ENCODE measurements around the gene ACOT4. TPM values are rescaled to one million over a fixed set of nuclear protein-coding genes. Genes with fewer than 3 reads are reported as not detected.
"Not testable (repeated sequence)": the region's sequence is repeated elsewhere in the genome, so short reads cannot be mapped to it uniquely, and the experiment has no call there.

ACOT4 gene
- total RNA-seq, 2 donors from 2014 or later, result 1.4 to 3.1 TPM

DNA sequence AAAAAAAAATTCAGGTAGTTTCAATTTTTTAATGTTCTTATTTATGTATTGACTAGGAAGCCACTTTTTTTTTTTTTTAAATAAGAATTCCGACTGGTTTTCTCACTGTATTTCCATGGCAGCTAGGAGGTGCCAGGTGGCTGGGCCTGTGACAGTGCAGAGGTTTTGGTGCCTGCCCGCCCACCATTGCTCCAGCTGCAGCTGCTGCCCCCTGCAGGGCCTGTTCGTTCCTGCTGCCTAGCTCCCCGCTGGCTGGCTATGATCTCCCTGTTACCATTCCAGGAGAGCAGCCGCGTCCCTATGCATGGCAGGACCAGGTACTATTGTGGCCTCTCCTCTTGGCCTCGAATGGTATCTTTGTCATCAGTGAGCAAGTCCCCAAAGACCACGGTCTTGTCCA is 20.8 kb upstream of the ACOT4 start:
- H3K27ac Mint-ChIP-seq, H3K9me3 Mint-ChIP-seq: not testable (repeated sequence)
- ATAC-seq, result peak; percentile 37 to 61
- DNase-seq (ENCODE audit: low spot score in 2 of 2), result peak; percentile 62 to 70
- peaks cover 25 to 31% of the 10 kb centered on the region in 2 donors for H3K36me3 Mint-ChIP-seq

DNA sequence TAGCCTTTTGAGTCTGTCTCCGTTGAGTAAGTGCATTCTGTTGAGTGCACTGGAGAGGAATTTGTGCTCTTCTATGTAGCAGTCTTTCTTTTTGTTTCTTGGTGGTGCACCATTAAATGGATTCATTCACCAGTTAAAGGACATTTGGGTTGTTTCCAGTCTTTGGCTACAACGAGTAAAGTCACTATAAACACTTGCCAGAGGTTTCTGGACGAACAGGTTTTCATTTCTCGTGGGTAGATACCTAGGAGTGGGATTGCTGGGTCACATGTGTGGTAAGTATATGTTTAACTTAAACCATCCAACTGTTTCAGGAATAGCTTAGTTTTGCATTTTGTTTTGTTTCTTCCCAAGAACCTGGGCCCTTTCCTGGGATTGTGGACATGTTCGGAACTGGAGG is 18.6 kb upstream of the ACOT4 start:
- not testable (repeated sequence) for H3K27ac Mint-ChIP-seq; H3K9me3 Mint-ChIP-seq; ATAC-seq; DNase-seq (ENCODE audit: low spot score in 2 of 2)
- H3K36me3 Mint-ChIP-seq, result peaks cover 12 to 19% of the 10 kb centered on the region in 2 donors

DNA sequence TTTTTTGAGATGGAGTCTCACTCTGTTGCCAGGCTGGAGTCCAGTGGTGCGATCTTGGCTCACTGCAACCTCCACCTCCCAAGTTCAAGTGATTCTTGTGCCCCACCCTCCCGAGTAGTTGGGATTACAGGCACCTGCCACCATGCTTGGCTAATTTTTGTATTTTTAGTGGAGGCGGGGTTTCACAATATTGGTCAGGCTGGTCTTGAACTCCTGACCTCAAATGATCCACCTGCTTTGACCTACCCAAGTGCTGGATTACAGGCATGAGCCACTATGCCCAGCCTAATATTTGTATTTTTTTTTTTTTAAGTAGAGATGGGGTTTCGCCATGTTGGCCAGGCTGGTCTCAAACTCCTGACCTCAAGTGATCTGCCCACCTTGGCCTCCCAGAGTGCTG is 17.9 kb upstream of the ACOT4 start:
- not testable (repeated sequence) for DNase-seq (ENCODE audit: low spot score in 2 of 2); ATAC-seq; H3K27ac Mint-ChIP-seq; H3K9me3 Mint-ChIP-seq
- peaks cover 6 to 12% of the 10 kb centered on the region in 2 donors for H3K36me3 Mint-ChIP-seq

DNA sequence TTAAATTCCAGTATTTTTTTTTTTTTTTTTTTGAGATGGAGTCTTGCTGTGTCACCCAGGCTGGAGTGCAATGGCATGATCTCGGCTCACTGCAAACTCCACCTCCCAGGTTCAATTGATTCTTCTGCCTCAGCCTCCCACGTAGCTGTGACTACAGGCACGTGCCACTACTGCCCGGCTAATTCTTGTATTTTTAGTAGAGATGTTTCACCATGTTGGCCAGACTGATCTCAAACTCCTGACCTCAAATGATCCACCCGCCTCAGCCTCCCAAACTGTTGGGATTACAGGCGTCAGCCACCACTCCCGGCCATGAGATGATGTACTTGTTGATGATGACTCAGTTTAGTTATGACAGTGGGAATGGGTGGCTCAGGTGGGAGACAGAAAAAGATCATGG is 17.4 kb upstream of the ACOT4 start:
- not testable (repeated sequence) for ATAC-seq

GRCh38 chr14:73576391-73576790 is 15.3 kb upstream of the ACOT4 start:
- no peaks in the 10 kb centered on the region for H3K9me3 Mint-ChIP-seq
- no peak overlapping the region for H3K27ac Mint-ChIP-seq
- peaks cover 6% of the 10 kb centered on the region in 2 donors for H3K36me3 Mint-ChIP-seq
- ATAC-seq (no peak), DNase-seq (ENCODE audit: low spot score in 2 of 2) (no peak)

More for the DNA sequence above, 17.4 kb upstream of the ACOT4 start:
- not testable (repeated sequence) for H3K9me3 Mint-ChIP-seq; H3K36me3 Mint-ChIP-seq; H3K27ac Mint-ChIP-seq; DNase-seq (ENCODE audit: low spot score in 2 of 2)

DNA sequence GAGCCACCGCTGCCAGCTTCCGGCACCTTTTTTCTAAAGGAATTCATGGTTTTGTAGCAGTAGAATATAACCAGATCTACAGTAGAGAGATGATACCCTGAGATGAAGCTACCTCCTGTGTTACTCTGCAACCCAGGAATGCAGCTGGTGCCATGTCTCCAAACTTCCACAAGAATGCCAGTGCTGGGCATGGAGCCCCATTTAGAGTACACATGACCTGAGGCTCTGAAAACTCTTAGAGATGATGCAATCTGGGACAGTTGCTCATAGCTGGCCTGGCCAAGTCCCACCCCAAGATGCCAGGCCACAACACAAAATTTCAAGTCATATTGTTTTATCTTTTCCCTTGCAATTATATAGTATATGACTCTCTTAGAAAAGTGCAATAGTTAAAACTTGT is 14.5 kb upstream of the ACOT4 start:
- H3K27ac Mint-ChIP-seq; H3K9me3 Mint-ChIP-seq; DNase-seq (ENCODE audit: low spot score in 2 of 2); ATAC-seq; H3K36me3 Mint-ChIP-seq: not testable (repeated sequence)

GRCh38 chr14:73582102-73582979 is 9.3 kb upstream of the ACOT4 start:
- not testable (repeated sequence) for H3K27ac Mint-ChIP-seq; H3K9me3 Mint-ChIP-seq; H3K36me3 Mint-ChIP-seq; ATAC-seq; DNase-seq (ENCODE audit: low spot score in 2 of 2)

GRCh38 chr14:73588695-73589094 is 3.0 kb upstream of the ACOT4 start:
- Mint-ChIP-seq H3K36me3 (no peaks in the 10 kb centered on the region), H3K9me3 (no peaks in the 10 kb centered on the region), H3K27ac (peak overlapping the region in 1 of 2 donors; percentile 12)
- ATAC-seq (no peak), DNase-seq (ENCODE audit: low spot score in 2 of 2) (no peak)

GRCh38 chr14:73589116-73589515 is 2.6 kb upstream of the ACOT4 start:
- DNase-seq (ENCODE audit: low spot score in 2 of 2) (no peak), ATAC-seq (no peak)
- H3K36me3 Mint-ChIP-seq, result no peaks in the 10 kb centered on the region
- H3K9me3 Mint-ChIP-seq, result no peaks in the 10 kb centered on the region
- H3K27ac Mint-ChIP-seq, result peak overlapping the region in 1 of 2 donors; percentile 12

- H3K36me3 Mint-ChIP-seq; ATAC-seq; DNase-seq (ENCODE audit: low spot score in 2 of 2); H3K9me3 Mint-ChIP-seq: not testable (repeated sequence)
- peak overlapping the region in 1 of 2 donors; percentile 50 for H3K27ac Mint-ChIP-seq
Observed at GRCh38 chr14:73590673-73591004, 1.0 kb upstream of the ACOT4 start.

- no peak for ATAC-seq
Observed at GRCh38 chr14:73594491-73594890, 2.8 kb downstream of the ACOT4 start.

GRCh38 chr14:73599499-73599898 is 7.8 kb downstream of the ACOT4 start:
- Mint-ChIP-seq H3K9me3 (no peaks in the 10 kb centered on the region), H3K36me3 (no peaks in the 10 kb centered on the region), H3K27ac (no peak overlapping the region)
- DNase-seq (ENCODE audit: low spot score in 2 of 2), result no peak
- ATAC-seq, result no peak

More at GRCh38 chr14:73594491-73594890, 2.8 kb downstream of the ACOT4 start:
- Mint-ChIP-seq H3K27ac (no peak overlapping the region), H3K9me3 (no peaks in the 10 kb centered on the region), H3K36me3 (no peaks in the 10 kb centered on the region)
- no peak for DNase-seq (ENCODE audit: low spot score in 2 of 2)

DNA sequence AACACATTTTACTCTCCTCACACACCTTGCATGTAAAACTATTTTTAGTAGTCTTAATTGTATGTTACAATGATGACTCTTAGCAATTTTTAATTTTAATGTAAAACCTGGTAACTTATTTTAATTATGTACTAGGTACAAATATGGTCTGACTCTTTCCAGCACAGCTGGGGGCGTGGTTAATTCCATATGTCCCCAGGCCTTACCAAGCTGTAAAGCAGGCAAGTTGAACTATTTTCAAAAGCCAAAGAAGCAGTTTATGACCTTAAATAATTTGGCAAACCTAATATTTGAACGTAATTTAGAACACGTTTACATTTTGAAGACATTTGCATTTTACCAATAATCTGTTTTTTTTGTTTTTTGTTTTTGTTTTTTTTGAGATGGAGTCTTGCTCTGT is 11.3 kb downstream of the ACOT4 start:
- ATAC-seq (no peak), DNase-seq (ENCODE audit: low spot score in 2 of 2) (no peak)
- Mint-ChIP-seq H3K27ac (no peak overlapping the region), H3K9me3 (no peaks in the 10 kb centered on the region), H3K36me3 (no peaks in the 10 kb centered on the region)

DNA sequence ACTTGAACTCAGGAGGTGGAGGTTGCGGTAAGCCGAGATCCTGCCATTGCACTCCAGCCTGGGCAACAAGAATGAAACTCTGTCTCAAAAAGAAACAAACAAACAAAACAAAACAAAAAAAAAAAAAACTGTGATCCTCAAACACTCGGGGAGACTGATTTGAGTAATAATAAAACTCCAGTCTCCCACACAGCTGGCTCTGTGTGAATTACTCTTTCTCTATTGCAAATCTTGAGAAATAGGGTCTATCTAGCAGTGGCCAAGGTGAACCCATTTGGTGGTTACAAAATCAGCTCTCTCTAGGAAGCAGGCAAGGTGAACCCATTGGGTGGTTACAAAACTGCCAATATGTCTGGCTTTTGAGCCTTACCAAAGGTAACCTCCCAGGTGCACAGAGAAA is 14.6 kb downstream of the ACOT4 start:
- DNase-seq (ENCODE audit: low spot score in 2 of 2) (no peak), ATAC-seq (peak in 1 of 2 donors; percentile 69)
- Mint-ChIP-seq H3K36me3 (no peaks in the 10 kb centered on the region), H3K27ac (no peak overlapping the region), H3K9me3 (no peaks in the 10 kb centered on the region)

GRCh38 chr14:73607241-73607640 is 15.6 kb downstream of the ACOT4 start:
- ATAC-seq (no peak), DNase-seq (ENCODE audit: low spot score in 2 of 2) (no peak)
- H3K27ac Mint-ChIP-seq, result no peak overlapping the region
- H3K9me3 Mint-ChIP-seq, result no peaks in the 10 kb centered on the region
- no peaks in the 10 kb centered on the region for H3K36me3 Mint-ChIP-seq

DNA sequence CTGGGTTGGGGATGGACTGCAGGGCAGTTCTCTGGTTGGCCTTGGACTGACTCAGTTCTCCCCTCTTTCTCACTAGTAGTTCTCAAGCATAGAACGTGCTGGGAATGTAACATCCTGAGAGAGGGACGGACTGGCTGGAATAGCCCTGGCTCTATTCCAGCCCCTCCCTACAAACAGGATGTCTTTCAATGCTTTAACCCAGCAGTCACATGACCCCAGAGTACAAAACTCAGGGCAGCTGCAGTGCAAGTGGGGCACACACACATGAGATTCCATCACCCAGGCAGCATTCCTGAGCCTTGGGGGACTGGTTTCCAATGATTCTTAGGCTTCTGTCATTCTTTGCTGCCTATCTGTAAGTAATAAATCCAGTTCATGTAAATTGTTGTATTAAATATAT is 19.0 kb downstream of the ACOT4 start:
- Mint-ChIP-seq H3K27ac (no peak overlapping the region), H3K9me3 (no peaks in the 10 kb centered on the region), H3K36me3 (no peaks in the 10 kb centered on the region)
- ATAC-seq (no peak), DNase-seq (ENCODE audit: low spot score in 2 of 2) (no peak)

- peak; percentile 89 to 94 for ATAC-seq
- no peak within 1 kb of the TSS for H3K27ac Mint-ChIP-seq
- no peaks in the 10 kb centered on the region for H3K36me3 Mint-ChIP-seq
- H3K9me3 Mint-ChIP-seq, result no peaks in the 10 kb centered on the region
- peak; percentile 62 to 71 for DNase-seq (ENCODE audit: low spot score in 2 of 2)
Observed at GRCh38 chr14:73612339-73613045, 20.8 kb downstream of the ACOT4 start, which contains the start of gene ACOT6. ACOT6 (plus strand) TSS chr14:73612517; CDS start chr14:73612572, 55 bp downstream.
